ENCODE data around the gene SPON1. TPM values are rescaled to one million over a fixed set of nuclear protein-coding genes. Genes with fewer than 3 reads are reported as not detected.

SPON1 gene
- total and polyA plus RNA-seq, 8 donors, result 9.3 to 122 (median 26.9) TPM

GRCh38 chr11:14242187-14242586 lies 279.7 kb downstream of the SPON1 start:
- Histone ChIP-seq H3K4me3 (no peak overlapping the region), H3K4me1 (peaks cover 0 to 13% (median 0%) of the 10 kb centered on the region in 4 donors), H3K9me3 (no peaks in the 10 kb centered on the region), H3K27ac (peak overlapping the region in 1 of 5 donors; percentile 54), H3K27me3 (no peaks in the 10 kb centered on the region), H3K36me3 (peaks cover 0 to 23% (median 0%) of the 10 kb centered on the region in 4 donors)
- WGBS, 5 donors, result 53 to 78% (median 69%) methylated on average over 4 of the region's 4 CpGs
- intact Hi-C loops (cut with DNase I; ENCODE audit: low total_unique reads), result loop anchor here (10.0 kb wide), 1 partner anchor 467 kb away; no protein-coding TSS in a partner anchor
- peak in 1 of 2 donors; percentile 46 for DNase-seq
- TF ChIP-seq POLR2AphosphoS5 (IDR thresholded peaks at IDR 0.05), result no peak
- no peak for TF ChIP-seq POLR2A (IDR thresholded peaks at IDR 0.05)
- TF ChIP-seq, protein P1, sequence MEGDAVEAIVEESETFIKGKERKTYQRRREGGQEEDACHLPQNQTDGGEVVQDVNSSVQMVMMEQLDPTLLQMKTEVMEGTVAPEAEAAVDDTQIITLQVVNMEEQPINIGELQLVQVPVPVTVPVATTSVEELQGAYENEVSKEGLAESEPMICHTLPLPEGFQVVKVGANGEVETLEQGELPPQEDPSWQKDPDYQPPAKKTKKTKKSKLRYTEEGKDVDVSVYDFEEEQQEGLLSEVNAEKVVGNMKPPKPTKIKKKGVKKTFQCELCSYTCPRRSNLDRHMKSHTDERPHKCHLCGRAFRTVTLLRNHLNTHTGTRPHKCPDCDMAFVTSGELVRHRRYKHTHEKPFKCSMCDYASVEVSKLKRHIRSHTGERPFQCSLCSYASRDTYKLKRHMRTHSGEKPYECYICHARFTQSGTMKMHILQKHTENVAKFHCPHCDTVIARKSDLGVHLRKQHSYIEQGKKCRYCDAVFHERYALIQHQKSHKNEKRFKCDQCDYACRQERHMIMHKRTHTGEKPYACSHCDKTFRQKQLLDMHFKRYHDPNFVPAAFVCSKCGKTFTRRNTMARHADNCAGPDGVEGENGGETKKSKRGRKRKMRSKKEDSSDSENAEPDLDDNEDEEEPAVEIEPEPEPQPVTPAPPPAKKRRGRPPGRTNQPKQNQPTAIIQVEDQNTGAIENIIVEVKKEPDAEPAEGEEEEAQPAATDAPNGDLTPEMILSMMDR (IDR thresholded peaks at IDR 0.05), result no peak
- no peak for TF ChIP-seq EP300 (IDR thresholded peaks at IDR 0.05)

GRCh38 chr11:14242733-14243132 lies 280.2 kb downstream of the SPON1 start:
- intact Hi-C loops (cut with DNase I; ENCODE audit: low total_unique reads), result loop anchor here (10.0 kb wide), 1 partner anchor 468 kb away; no protein-coding TSS in a partner anchor
- H3K36me3 ChIP-seq, result peaks cover 0 to 23% (median 0%) of the 10 kb centered on the region in 4 donors
- H3K27ac ChIP-seq, result no peak overlapping the region
- peaks cover 0 to 13% (median 0%) of the 10 kb centered on the region in 4 donors for H3K4me1 ChIP-seq
- TF ChIP-seq, protein P1 (IDR thresholded peaks at IDR 0.05), result no peak
- no peak for TF ChIP-seq EP300 (IDR thresholded peaks at IDR 0.05)
- TF ChIP-seq POLR2A (IDR thresholded peaks at IDR 0.05), result no peak
- TF ChIP-seq POLR2AphosphoS5 (IDR thresholded peaks at IDR 0.05), result no peak
- H3K4me3 ChIP-seq, result no peak overlapping the region
- WGBS, 5 donors, result 88 to 94% (median 93%) methylated on average over 3 to 4 of the region's 4 CpGs
- DNase-seq, result no peak
- H3K27me3 ChIP-seq, result no peaks in the 10 kb centered on the region
- no peaks in the 10 kb centered on the region for H3K9me3 ChIP-seq

DNA sequence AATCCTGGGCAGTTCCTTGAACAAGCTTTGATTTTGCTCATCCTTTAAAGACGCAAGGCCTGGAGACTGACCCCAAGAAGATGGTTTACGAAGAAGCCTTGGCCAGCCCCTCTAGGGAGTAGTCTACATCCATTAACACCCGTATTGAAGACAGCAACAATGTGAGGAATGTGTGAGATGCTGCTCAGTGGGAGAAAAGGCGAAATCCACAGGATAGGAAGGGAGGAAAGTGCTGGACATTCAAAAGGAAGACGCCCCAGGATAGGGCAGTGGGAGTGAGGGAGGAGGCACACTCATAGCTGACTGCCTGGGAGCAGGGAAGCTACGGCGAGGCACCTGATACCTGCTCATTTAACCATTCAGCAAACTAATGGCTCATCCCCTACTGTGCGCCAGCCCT lies 282.4 kb downstream of the SPON1 start:
- intact Hi-C loops (cut with DNase I; ENCODE audit: low total_unique reads), result loop anchor here (5.0 to 10.0 kb wide), 2 partner anchors 288 to 470 kb away; no protein-coding TSS in a partner anchor
- no peak for DNase-seq
- 79 to 89% (median 82%) methylated on average over 8 of the region's 8 CpGs for WGBS, 5 donors

GRCh38 chr11:14245444-14245843 lies 282.9 kb downstream of the SPON1 start:
- WGBS, 5 donors, result 64 to 80% (median 72%) methylated on average over 1 to 2 of the region's 2 CpGs
- no peak for DNase-seq
- peaks cover 0 to 23% (median 0%) of the 10 kb centered on the region in 4 donors for H3K36me3 ChIP-seq
- H3K4me1 ChIP-seq, result peaks cover 0 to 29% (median 12%) of the 10 kb centered on the region in 4 donors
- no peak overlapping the region for H3K27ac ChIP-seq
- TF ChIP-seq POLR2A (IDR thresholded peaks at IDR 0.05), result no peak
- TF ChIP-seq, protein P1 (IDR thresholded peaks at IDR 0.05), result no peak
- TF ChIP-seq POLR2AphosphoS5 (IDR thresholded peaks at IDR 0.05), result no peak
- TF ChIP-seq EP300 (IDR thresholded peaks at IDR 0.05), result no peak
- intact Hi-C loops (cut with DNase I; ENCODE audit: low total_unique reads), result loop anchor here (5.0 to 10.0 kb wide), 2 partner anchors 288 to 471 kb away; no protein-coding TSS in a partner anchor
- no peak overlapping the region for H3K4me3 ChIP-seq
- H3K27me3 ChIP-seq, result no peaks in the 10 kb centered on the region
- no peaks in the 10 kb centered on the region for H3K9me3 ChIP-seq

More for the DNA sequence above, 282.4 kb downstream of the SPON1 start:
- TF ChIP-seq, protein P1 (IDR thresholded peaks at IDR 0.05), result no peak
- TF ChIP-seq POLR2AphosphoS5 (IDR thresholded peaks at IDR 0.05), result no peak
- TF ChIP-seq POLR2A (IDR thresholded peaks at IDR 0.05), result no peak
- no peaks in the 10 kb centered on the region for H3K27me3 ChIP-seq
- no peaks in the 10 kb centered on the region for H3K9me3 ChIP-seq
- peaks cover 0 to 29% (median 12%) of the 10 kb centered on the region in 4 donors for H3K4me1 ChIP-seq
- H3K36me3 ChIP-seq, result peaks cover 0 to 23% (median 0%) of the 10 kb centered on the region in 4 donors
- H3K27ac ChIP-seq, result no peak overlapping the region
- H3K4me3 ChIP-seq, result no peak overlapping the region
